ENCODE results near the gene FASTKD3. TPM values are rescaled to one million over a fixed set of nuclear protein-coding genes. Genes with fewer than 3 reads are reported as not detected.
"Not testable (repeated sequence)": the region's sequence is repeated elsewhere in the genome, so short reads cannot be mapped to it uniquely, and the experiment has no call there.

FASTKD3 gene
- 4.7 TPM for total RNA-seq
- long read RNA-seq, transcript FASTKD3-201 (7 exons, 2,402 nt) = major isoform, 5 of 8 reads
- long read RNA-seq, partial matches to known transcripts = 1 of 8 reads
- long read RNA-seq, other reads (novel, unspliced or antisense) = 2 of 8 reads

GRCh38 chr5:7868773-7869473, at the start of gene FASTKD3, which contains the start of gene MTRR:
FASTKD3 (minus strand) TSS chr5:7869031; CDS start chr5:7868083, 948 bp downstream.
MTRR (plus strand) TSS chr5:7869148; CDS start chr5:7870795, 1,647 bp downstream.
- peak; percentile 97 for DNase-seq
- intact Hi-C loops (cut with DNase I) = no loop called here
- ATAC-seq (ENCODE audit: poor library complexity) = peak; percentile 100

- ATAC-seq (ENCODE audit: poor library complexity) (no peak), DNase-seq (no peak)
- intact Hi-C loops (cut with DNase I) = no loop called here
Observed at GRCh38 chr5:7917130-7918123, 48.6 kb upstream of the FASTKD3 start.

GRCh38 chr5:7916171-7916804, 47.5 kb upstream of the FASTKD3 start:
- intact Hi-C loops (cut with DNase I) = no loop called here
- no peak for DNase-seq
- ATAC-seq (ENCODE audit: poor library complexity) = no peak

- ATAC-seq (ENCODE audit: poor library complexity); DNase-seq; intact Hi-C loops (cut with DNase I): not testable (repeated sequence)
Observed at GRCh38 chr5:7911429-7911771, 42.6 kb upstream of the FASTKD3 start.

- no peak for ATAC-seq (ENCODE audit: poor library complexity)
- no peak for DNase-seq
- intact Hi-C loops (cut with DNase I) = no loop called here
Observed at GRCh38 chr5:7910738-7911428, 42.1 kb upstream of the FASTKD3 start.

GRCh38 chr5:7908317-7908716, 39.5 kb upstream of the FASTKD3 start:
- DNase-seq (no peak), ATAC-seq (ENCODE audit: poor library complexity) (no peak)
- intact Hi-C loops (cut with DNase I) = no loop called here

- ATAC-seq (ENCODE audit: poor library complexity) = no peak
- intact Hi-C loops (cut with DNase I) = no loop called here
Observed at GRCh38 chr5:7907612-7908011, 38.8 kb upstream of the FASTKD3 start.

GRCh38 chr5:7904170-7904569, 35.3 kb upstream of the FASTKD3 start:
- no peak for DNase-seq
- intact Hi-C loops (cut with DNase I) = no loop called here

More at GRCh38 chr5:7907612-7908011, 38.8 kb upstream of the FASTKD3 start:
- DNase-seq = no peak

GRCh38 chr5:7902666-7903625, 34.1 kb upstream of the FASTKD3 start:
- intact Hi-C loops (cut with DNase I) = no loop called here
- DNase-seq (no peak), ATAC-seq (ENCODE audit: poor library complexity) (no peak)

More at GRCh38 chr5:7904170-7904569, 35.3 kb upstream of the FASTKD3 start:
- no peak for ATAC-seq (ENCODE audit: poor library complexity)

GRCh38 chr5:7902201-7902600, 33.4 kb upstream of the FASTKD3 start:
- intact Hi-C loops (cut with DNase I) = no loop called here
- no peak for ATAC-seq (ENCODE audit: poor library complexity)
- no peak for DNase-seq

- ATAC-seq (ENCODE audit: poor library complexity) (no peak), DNase-seq (no peak)
- intact Hi-C loops (cut with DNase I) = no loop called here
Observed at GRCh38 chr5:7897014-7897600, 28.3 kb upstream of the FASTKD3 start.

- intact Hi-C loops (cut with DNase I) = no loop called here
- DNase-seq (no peak), ATAC-seq (ENCODE audit: poor library complexity) (no peak)
Observed at GRCh38 chr5:7894860-7895259, 26.0 kb upstream of the FASTKD3 start.

- ATAC-seq (ENCODE audit: poor library complexity) (no peak), DNase-seq (no peak)
- intact Hi-C loops (cut with DNase I) = no loop called here
Observed at GRCh38 chr5:7894439-7894838, 25.6 kb upstream of the FASTKD3 start.

GRCh38 chr5:7888901-7889300, 20.1 kb upstream of the FASTKD3 start:
- ATAC-seq (ENCODE audit: poor library complexity) (no peak), DNase-seq (no peak)
- intact Hi-C loops (cut with DNase I) = no loop called here

- ATAC-seq (ENCODE audit: poor library complexity) = no peak
- intact Hi-C loops (cut with DNase I) = no loop called here
Observed at GRCh38 chr5:7886849-7887475, 18.1 kb upstream of the FASTKD3 start.

GRCh38 chr5:7884491-7885267, 15.8 kb upstream of the FASTKD3 start:
- DNase-seq (no peak), ATAC-seq (ENCODE audit: poor library complexity) (no peak)
- intact Hi-C loops (cut with DNase I) = no loop called here

More at GRCh38 chr5:7886849-7887475, 18.1 kb upstream of the FASTKD3 start:
- no peak for DNase-seq

Measured in Right ventricle myocardium superior (tissue), 1 donor.